CMK (cell line): ENCODE results near the gene SASH1.

ENCODE experiments used
- DNase-seq: peaks from one replicate; pipeline ENCODE4 v3.0.0-alpha.2; 2010; ENCODE audit warnings: low read depth

SASH1 gene

GRCh38 chr6:148436466-148436865 lies 93.8 kb downstream of the SASH1 start:
- DNase-seq, result no peak

GRCh38 chr6:148438632-148439031 lies 96.0 kb downstream of the SASH1 start:
- no peak for DNase-seq

- DNase-seq, result no peak
Measured at GRCh38 chr6:148440016-148440415, 97.4 kb downstream of the SASH1 start.

- no peak for DNase-seq
Measured at GRCh38 chr6:148440877-148441453, 98.3 kb downstream of the SASH1 start.

- DNase-seq, result no peak
Measured at GRCh38 chr6:148441454-148441911, 98.8 kb downstream of the SASH1 start.

- DNase-seq, result no peak
Measured at GRCh38 chr6:148443798-148444560, 101.3 kb downstream of the SASH1 start.

GRCh38 chr6:148445116-148445515 lies 102.5 kb downstream of the SASH1 start:
- DNase-seq, result no peak

GRCh38 chr6:148445620-148446019 lies 103.0 kb downstream of the SASH1 start:
- DNase-seq, result no peak

GRCh38 chr6:148446681-148447080 lies 104.0 kb downstream of the SASH1 start:
- no peak for DNase-seq

- no peak for DNase-seq
Measured at GRCh38 chr6:148447521-148448230, 105.0 kb downstream of the SASH1 start.

GRCh38 chr6:148448369-148449012 lies 105.9 kb downstream of the SASH1 start:
- no peak for DNase-seq

GRCh38 chr6:148450866-148451265 lies 108.2 kb downstream of the SASH1 start:
- DNase-seq, result no peak

- DNase-seq, result no peak
Measured at GRCh38 chr6:148451690-148452089, 109.1 kb downstream of the SASH1 start.

- no peak for DNase-seq
Measured at GRCh38 chr6:148452876-148453275, 110.2 kb downstream of the SASH1 start.

GRCh38 chr6:148453906-148454305 lies 111.3 kb downstream of the SASH1 start:
- no peak for DNase-seq

- no peak for DNase-seq
Measured at GRCh38 chr6:148455225-148455624, 112.6 kb downstream of the SASH1 start.

- no peak for DNase-seq
Measured at GRCh38 chr6:148455674-148456558, 113.3 kb downstream of the SASH1 start.

GRCh38 chr6:148457137-148457842 lies 114.7 kb downstream of the SASH1 start:
- DNase-seq, result no peak

- no peak for DNase-seq
Measured at GRCh38 chr6:148457843-148458159, 115.2 kb downstream of the SASH1 start.

- DNase-seq, result no peak
Measured at GRCh38 chr6:148459238-148459637, 116.6 kb downstream of the SASH1 start.
